Measurements from ENCODE around the gene LZIC.

The LZIC gene

DNA sequence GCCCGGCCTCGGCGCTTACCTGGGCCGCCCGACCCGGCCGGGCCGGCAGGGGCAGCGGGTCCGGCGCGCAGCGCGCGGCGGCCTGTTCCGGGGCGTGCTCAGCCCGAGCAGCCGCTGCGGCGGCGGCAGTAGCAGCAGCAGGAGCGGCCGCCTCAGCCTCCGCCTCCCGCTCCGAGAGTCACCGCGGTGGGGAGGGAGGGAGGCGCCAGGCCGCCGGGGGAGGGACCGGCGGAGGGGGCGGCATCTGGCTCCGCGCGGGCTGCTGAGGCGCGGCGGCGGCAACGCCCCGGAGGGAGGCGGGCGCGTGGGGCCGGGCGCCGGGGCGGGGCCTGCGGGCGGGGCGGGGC is 33.1 kb downstream of the LZIC start, which contains the start of gene CTNNBIP1:
Gene CTNNBIP1, minus strand, starts transcription at position 194 of the 347 bp plus-strand sequence. CDS start 38,205 bp downstream, outside the sequence.
- no peak for DNase-seq

DNA sequence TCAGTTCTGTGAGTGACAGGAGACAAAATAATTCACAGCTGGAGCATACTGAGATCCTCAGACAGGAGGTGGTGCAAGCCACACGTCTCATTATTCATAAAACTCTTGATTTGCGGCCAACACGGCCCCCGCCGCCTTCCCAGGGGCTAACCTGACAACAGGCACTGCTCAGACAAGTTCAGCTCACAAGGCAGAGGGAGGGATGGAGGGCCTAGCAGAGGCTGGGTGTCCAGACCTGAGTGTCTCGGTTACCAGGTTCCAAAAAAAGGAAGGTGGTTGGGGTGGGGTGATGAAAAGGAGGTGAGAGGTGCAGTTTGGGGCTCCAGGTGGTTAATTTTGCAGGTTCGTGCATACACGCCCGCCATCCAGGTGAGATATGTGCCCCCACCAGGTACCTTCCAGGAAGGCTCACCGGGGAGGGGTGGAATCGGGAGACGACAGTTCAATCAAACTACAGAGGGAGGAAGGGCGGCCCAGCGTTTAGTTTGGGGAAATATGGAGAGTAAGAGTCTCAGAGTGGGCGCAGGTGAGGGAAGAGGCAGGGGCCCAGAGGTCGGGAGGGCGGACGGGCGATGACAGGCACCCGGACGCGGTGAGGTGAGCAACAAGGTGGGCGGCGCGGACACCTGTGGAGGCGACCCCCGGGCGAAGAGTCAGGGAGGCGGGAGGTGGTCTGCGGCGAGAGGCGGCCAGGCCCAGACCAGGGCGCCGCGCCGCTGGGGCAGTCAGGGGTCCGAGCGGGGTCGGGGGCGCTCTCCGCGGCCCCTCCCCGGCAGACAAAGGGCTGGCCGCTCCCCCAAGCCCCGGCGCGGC is 33.8 kb downstream of the LZIC start:
- DNase-seq = no peak

DNA sequence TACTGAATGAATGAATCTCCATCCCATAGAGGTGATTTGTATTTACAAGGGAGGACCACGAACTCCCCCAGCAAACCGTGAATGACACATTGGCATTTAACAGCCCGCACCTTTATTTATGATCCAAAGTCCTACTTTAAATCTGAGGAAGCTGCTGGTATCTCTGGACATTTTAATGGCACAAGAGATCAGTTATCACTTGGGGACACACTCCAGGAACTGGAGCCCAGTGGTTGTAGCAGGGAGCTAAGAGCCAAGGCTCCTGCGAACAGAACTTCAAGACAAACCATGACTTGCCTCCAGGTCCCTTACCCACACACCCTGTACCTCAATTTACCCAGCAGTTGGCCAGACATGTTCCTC is 34.3 kb downstream of the LZIC start:
- DNase-seq = no peak

DNA sequence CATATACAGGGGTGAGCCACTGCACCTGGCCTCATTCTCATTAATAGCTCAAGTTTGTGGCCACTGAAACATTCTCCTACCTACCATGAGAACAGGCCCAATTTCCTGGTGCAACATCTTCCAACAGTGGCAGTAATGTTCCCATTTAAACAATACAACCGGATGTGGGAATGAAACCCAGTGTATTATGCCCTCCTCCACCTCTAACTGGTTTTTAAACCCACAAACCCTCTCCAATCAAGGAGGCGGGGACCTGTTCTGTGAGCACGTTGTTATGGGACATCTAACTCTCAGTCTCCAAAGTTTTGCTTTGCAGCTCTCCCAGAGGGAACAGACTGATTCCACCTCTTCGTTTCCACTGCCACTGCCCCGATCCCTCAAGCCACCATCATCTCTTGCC is 35.8 kb downstream of the LZIC start:
- DNase-seq = no peak

DNA sequence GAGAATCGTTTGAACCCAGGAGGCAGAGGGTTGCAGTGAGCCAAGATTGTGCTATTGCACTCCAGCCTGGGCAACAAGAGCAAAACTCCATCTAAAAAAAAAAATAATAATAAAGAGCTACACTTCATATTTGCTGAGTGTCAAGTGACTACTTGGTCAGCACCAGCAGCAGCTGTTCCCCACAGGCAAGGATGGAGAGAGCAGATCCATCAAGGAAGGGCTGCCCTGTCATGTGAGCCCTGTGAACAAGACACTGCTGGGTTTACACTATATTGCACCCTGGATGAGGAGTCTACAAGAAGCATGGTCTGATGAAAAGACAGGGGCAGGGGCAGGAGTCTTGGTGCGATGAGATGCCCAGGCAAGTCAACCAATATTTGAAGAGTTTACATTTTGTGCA is 36.7 kb downstream of the LZIC start:
- no peak for DNase-seq

DNA sequence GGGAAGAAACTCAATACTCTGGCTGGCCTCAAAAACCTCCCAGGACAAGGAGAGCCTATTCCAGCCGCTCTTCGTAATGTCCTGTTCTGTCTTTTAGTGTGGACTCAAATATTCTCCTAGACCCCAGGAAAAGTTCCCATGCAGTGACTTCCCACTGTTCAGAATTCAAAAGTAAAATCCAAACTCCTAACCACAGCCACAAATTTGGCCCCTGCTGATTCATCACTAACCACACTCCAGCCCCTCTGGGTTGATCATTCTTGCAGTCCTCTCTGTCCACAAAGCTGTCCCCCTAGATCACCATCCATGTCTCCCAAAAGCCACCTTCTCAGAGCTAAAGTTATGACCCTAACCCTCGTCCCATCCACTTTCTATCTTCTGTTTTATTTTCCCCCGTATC is 38.2 kb downstream of the LZIC start:
- no peak for DNase-seq

DNA sequence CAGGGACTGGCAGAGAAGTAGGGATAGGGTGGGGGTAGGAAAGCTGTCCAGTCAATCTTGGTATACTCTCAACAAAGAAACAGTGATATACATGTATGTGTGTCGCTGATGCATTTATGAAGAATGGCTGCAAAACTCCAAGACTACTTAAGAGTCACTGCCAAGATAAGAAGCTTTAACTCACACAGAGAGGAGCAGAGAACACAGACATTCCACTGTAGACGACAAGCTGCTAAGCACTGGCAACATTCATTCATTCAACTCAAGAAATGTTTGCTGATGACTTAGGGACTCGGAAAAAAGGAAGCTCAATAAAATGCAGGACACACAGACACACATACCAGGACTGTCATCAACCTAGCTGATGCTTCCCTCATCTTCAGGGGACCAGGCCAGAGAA is 38.6 kb downstream of the LZIC start:
- no peak for DNase-seq

DNA sequence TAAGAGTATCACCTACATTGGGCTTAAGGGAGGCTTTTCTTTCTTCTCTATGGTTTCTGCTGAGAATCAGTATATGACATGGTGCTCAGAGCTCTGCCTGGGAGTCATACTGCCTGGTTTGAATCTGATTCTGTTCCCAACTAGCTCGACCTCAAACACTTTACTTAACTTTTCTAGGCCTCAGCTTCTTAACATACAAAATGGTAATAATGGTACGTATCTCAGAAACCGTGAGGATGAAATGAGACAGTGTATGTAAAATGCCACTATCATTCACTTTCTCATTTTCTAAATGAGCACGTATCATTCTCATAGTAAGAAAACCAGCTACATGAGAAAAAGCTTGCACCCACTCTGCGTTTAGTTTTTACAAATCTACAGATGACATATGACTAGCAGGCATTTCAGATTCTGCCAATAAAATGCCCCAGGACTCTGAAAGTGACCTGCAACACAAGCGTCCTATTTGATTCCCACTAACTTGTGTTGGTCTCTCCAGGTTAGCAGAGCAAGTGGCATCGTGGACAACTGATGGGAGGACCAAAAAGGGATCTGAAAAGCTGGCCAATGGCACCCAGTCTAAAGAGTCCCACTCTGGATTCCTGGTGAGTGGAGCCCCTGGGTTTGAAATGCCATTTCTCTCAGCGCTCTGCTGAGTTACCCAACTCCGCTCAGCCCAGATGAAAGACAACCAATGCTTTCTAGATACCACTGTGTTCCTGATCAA is 39.2 kb downstream of the LZIC start:
- no peak for DNase-seq

DNA sequence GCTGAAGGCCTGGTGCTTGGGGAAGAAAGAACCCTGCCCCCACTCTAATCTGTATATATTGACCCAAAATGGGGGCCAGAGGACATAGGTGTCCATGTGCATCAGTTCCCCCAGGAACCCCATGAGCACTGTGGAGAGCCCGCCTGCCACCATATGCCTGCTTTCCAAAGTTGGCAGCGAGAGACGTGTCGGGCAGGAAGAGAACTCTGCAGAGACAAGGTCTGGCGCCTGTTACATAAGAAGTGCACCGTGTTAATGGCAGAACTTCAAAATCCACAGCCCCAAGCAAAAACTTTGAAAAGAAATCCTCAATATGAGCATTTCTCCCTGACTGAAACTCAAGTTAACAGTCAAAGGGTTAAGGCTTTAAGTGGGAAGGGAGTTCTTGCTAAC is 41.1 kb downstream of the LZIC start:
- DNase-seq = no peak

DNA sequence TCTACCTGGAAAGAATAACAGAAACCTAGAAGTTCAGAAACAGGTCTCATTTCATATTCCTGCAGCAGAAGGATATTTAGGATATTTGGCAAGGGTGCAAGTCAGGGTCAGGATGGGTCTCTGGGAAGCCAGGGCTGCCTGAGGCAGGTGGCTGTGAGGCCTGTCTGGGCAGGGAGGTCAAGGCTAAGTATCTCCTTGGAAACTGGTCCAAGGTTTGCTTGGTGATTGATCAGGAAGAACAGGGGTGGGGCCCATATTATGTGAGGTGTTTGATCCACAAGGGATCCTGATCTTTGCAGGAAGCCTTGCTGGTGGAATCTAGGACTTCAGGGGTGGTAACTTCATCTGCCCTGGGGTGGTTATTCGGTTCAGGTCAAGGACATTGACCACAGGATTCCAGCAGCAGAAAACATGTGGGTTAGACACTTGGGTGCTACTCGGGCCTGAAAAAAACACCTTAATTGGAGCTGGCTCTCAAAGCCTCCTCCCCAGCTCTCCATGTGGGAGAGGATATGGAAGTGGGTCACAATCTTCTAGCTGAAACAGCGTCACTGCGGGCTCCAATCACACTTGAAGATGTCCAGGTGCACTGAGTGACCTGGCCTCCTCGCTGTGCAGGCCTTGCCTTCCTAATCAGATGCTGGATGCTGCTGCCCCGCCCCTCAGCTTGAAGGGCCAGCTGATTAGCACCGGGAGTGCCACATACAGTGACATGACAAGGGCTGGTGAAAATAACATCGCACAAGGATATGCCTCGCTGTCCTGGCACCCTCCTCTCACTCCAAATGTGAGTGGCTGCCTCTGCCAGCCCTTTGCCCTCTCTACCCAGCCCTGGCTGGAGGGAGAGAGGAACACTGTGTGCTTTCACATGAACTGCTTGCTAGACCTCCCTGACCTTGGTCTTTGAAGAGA is 41.8 kb downstream of the LZIC start:
- DNase-seq = no peak

DNA sequence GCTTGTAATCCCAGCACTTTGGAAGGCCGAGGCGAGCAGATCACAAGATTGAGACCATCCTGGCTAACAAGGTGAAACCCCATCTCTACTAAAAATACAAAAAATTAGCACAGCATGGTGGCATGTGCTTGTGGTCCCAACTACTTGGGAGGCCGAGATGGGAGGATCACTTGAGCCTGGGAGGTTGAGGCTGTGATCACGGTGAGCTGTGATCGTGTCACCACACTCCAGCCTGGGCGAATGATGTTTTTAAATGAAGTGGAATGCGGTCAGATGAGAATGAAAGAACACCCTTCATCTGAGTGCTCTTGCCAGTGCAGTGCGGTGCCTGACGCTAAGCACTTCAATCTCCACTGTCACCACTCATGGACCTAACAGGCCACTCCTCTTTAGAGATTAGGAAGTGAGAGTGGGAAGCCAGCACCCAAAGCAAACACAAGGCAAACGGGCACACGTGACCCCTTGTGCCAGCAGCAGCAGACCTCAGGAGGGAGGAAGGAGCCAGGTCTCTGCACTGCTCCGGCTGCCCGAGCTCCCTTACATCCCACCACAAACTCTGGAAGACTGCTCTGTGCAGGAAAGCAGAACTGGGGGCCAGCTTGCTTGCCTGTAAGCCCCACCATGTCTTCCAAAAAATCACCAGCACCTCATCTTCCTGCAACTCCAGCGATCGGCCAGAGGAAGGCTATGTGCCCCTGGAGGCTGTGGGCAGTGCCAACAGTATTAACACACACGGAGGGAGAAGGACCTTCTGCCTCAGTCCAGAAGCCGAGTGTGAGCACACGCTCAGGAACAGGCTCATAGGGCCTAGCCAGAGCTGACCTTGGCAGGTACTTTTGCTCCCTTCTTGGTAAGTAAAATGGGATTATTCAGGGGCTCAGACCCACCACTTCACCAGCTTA is 42.8 kb downstream of the LZIC start:
- DNase-seq = no peak

DNA sequence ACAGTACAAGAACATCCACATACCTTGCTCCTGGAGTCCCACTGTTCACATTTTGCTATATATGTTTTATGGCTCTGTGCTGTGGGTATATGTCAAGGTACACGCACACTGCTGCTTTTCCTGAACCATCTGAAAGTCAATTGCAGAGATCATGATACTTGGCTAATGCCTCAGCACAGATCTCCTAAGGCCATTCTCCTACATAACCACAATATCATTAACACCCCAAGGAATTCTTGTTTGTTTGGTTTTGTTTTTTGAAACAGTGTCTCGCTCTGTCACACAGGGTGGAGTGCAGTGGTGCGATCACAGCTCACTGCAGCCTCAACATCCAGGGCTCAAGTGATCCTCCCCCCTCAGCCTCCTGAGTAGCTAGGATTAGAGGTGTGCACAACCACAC is 49.1 kb downstream of the LZIC start:
- no peak for DNase-seq

DNA sequence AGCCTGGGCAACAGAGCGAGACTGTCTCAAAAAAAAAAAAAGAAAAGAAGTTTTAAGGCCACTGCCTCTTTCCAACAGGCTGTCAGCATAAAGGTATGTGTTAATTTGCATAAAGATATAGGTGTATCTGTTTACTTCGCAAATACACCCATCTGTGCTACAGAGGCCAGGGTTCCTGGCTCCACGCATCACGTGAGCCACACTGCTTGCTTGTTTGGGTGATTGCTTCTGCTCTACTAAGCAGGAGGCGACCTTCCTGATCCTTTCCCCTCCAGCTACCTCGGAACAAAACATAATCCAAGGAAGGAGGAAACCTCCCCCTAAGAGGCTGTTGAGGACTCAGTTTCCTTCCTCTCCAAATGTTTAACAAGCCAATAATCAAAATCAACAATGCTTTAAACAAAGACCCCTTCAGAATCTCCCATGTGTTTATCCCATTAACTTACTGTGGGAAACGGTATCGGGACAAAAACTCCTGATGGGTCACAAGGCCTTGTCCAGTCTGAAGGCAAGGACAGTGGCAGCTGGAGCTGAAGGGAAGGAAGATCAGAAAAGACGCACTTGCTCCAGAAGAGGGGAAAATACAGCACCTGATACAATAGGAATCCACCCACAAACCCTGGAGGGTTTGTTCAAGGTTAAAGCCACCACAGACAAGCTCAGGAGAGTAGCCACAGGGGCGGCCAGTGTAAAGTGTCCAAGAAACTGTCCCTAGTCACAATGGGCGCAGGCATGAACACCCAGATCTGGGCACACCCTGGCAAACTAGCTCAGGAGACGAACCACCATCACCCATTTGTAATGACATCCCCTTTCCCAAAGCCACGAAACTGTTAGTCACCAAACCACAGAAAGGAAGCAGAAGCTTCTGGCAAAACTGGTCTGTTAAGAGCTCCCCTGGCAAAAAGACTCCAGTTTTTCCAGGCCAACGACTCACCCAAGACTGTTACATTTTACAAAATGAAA is 50.3 kb downstream of the LZIC start:
- DNase-seq = no peak

DNA sequence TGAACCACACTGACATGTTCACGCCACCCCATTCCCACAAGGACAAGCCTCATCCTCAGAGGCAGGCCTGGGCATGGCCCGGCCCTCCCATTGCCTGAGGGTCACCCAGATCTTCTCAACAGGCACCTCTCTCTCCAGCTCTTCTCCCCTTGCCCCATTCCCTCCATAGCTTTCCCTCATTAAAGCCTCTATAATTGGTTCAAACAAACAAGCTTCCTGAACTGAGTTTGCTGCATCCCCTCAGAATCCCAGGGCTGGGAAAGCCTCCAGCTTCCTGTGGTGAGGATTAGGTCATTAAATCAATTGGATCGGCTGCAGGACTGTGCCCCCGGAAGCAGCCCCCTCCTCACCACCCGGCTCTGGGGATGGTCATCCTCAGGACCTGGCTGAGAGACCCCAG is 52.0 kb downstream of the LZIC start:
- peak; percentile 46 for DNase-seq

DNA sequence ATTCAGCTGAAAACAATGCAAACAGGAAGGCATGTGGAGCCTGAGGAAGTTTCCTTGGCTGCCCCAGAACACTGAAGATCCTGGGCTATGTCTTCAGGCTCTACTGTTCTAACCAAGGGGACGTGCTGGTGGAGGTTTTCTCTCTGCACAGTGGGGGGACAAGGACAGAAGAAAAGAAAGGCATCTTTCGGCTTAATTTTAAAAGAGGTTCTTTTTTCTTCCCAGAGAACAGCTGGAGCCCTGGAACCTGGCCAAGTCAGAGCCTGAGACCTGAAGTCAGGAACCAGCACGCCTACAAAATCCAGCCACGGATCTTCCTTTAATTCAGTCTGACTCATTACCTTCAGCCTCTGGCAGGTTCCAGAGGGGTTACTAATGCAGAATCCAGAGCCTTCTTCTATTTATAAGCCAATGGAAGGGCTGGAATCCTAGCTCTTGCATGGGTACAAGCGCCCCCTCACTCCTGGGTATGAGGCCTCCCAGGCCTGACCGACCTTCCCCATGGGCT is 52.9 kb downstream of the LZIC start:
- no peak for DNase-seq

DNA sequence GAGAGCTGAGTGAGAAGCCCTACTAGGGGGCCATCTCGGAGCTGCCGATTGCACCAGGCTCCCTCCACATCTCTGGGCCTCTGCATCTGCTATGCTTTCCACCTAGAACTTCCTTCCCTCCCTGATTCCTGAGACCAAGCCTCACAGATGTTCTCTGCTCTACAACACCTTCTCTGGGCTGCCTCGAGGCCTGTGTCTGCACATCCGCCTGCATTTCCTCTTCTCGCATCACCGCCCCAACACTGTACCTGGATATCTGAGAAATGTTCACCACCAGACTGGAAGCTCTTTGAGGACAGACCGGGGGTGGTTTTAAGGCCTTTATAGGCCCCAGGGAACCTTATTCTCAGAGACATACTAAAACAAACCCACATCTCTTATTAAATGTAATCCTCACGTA is 53.8 kb downstream of the LZIC start:
- no peak for DNase-seq

DNA sequence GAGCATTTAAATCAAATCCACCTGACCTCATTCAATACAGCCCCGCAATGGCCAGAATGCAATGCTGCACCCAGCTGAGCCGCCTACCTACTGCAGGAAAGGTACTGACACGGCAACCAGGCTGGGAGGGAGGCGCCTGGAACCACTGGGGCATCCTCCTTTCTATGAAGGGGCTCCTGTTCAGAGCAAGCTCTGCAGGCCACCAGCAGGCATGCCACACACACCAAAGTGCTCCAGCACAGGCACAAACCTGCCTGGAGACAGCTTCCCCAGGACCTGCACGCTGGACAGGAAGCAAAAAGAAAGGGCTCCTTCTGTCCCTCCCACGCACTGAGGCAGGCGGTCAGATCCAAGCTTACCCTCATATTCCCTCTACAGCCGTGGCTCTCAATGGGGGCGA is 54.3 kb downstream of the LZIC start:
- DNase-seq = no peak

DNA sequence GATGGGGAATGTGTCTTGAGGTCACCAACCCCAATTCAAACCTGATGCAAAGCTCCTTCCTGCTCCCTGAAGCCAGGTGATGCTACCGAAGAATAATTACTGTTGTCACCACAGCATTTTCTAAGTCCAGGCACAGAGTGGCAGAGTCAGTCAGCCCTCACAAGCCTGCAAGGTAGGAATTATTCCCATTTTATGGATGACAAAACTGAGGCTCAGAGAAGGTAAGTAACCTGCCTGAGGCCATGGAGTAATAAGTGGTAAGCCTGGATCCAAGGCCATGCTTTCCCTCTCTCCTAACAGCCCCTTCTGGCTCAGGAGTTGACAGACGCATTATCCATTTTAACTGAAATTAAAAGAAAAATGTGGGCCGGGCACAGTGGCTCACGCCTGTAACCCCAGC is 56.1 kb downstream of the LZIC start:
- DNase-seq = no peak

DNA sequence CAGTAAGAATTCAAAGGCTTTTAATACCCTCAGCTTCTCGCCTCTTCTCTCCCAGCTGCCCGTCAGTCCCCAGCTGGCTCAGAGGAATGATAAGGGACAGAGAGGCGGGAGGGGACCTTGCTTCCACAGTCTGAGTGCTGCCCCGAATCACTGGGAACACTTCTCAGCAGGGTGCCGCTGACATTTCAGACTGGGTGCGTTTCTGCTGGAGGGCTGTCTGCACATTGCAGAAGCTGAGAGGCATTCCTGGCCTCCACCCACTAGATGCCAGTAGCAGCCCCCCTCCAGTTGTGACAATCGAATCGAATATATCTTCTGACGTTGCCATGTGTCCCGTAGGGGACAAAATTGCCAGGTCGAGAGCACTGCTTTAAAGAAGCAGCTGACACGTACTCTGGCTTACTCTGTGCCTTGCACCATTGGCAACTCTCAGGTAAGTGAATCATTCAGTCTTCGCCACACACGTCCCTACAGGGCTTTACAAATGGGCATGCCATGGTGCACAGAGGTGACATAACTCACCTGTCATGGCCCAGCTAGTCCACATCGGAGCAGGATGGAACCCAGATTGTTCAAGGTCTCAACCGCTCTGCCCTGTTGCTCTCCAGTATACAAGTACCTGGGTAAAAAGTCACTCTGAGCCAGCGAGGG is 57.0 kb downstream of the LZIC start:
- DNase-seq = no peak

DNA sequence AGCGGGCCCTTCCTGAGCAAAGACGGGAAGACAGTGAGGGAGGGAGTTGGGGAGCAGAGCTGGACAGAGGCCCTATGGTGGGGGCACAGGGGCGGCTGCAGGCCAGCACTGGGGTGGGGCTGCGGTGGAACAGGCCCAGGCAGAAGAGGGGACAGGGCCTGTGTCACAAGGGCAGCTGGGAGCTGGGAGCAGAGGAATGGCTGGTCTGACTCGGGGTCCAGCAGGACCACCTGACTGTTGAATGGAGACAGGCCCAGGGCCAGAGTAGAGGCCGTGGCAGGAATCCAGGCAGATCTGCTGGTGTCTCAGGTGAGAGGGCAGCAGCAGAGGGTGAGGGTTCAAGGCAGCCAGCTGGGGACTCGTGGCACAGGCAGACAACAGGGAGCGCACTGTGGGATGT is 58.4 kb downstream of the LZIC start:
- DNase-seq = no peak

All from NCI-H2081 treated with DMSO at 0.1 percent for 48 hours (cell line).